ENCODE results near the gene CDYL2. TPM values are rescaled to one million over a fixed set of nuclear protein-coding genes. Genes with fewer than 3 reads are reported as not detected.

Gene CDYL2
- total RNA-seq, 4 donors from 2014 or later: 2.2 to 5.7 (median 3.2) TPM

DNA sequence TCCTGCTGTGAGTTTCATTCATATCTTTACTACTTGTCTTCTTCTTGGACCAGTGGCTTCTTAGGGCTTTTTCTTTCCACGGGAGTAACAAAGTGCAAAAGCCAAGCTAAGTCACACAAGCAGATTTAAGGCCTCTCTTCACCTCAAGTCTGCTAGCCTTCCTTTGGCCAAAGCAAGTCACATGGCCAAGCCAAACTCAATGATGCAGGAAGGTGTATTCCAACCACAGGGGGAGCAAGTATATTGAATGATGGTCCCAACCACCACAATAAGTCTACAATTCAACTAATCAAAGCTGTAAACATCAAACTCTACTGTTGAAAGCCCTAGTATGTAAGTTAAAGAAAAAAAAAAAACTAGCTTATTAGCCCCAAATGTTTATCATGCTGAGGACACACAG, 44.5 kb upstream of the CDYL2 start:
- TF ChIP-seq, protein P1, sequence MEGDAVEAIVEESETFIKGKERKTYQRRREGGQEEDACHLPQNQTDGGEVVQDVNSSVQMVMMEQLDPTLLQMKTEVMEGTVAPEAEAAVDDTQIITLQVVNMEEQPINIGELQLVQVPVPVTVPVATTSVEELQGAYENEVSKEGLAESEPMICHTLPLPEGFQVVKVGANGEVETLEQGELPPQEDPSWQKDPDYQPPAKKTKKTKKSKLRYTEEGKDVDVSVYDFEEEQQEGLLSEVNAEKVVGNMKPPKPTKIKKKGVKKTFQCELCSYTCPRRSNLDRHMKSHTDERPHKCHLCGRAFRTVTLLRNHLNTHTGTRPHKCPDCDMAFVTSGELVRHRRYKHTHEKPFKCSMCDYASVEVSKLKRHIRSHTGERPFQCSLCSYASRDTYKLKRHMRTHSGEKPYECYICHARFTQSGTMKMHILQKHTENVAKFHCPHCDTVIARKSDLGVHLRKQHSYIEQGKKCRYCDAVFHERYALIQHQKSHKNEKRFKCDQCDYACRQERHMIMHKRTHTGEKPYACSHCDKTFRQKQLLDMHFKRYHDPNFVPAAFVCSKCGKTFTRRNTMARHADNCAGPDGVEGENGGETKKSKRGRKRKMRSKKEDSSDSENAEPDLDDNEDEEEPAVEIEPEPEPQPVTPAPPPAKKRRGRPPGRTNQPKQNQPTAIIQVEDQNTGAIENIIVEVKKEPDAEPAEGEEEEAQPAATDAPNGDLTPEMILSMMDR (IDR thresholded peaks at IDR 0.05): no peak
- TF ChIP-seq EP300 (IDR thresholded peaks at IDR 0.05): no peak
- TF ChIP-seq POLR2A (IDR thresholded peaks at IDR 0.05): no peak
- no peak overlapping the region for H3K27ac ChIP-seq
- H3K9me3 ChIP-seq: peaks cover 0 to 20% (median 5%) of the 10 kb centered on the region in 4 donors
- WGBS, 2 donors: 93 to 96% methylated on average over 1 of the region's 1 CpG
- DNase-seq (ENCODE audit: low spot score in 2 of 2): no peak
- H3K4me3 ChIP-seq: no peak overlapping the region
- no peaks in the 10 kb centered on the region for H3K36me3 ChIP-seq
- no peaks in the 10 kb centered on the region for H3K4me1 ChIP-seq
- H3K27me3 ChIP-seq: no peaks in the 10 kb centered on the region

DNA sequence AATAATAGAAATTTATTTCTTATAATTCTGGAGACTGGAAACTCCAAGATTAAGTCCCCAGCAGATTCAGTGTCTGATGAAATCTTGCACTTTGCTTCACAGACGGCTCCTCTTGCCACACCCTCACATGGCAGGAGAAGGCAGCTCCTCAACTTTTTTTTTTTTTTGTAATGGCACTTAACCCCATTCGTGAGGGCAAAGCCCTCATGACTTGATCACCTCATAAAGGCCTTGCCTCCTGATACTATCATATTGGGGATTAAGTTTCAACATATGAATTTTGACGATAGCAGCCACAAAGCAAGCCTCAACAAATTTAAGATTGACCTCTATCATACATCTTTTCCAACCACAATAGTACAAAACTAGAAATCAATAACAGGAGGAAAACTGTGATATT, 42.3 kb upstream of the CDYL2 start:
- H3K4me1 ChIP-seq: no peaks in the 10 kb centered on the region
- TF ChIP-seq, protein P1 (IDR thresholded peaks at IDR 0.05): no peak
- no peak for TF ChIP-seq EP300 (IDR thresholded peaks at IDR 0.05)
- TF ChIP-seq POLR2A (IDR thresholded peaks at IDR 0.05): no peak
- peaks cover 0 to 33% (median 5%) of the 10 kb centered on the region in 4 donors for H3K9me3 ChIP-seq
- WGBS, 2 donors: 56 to 69% methylated on average over 3 of the region's 3 CpGs
- H3K27me3 ChIP-seq: no peaks in the 10 kb centered on the region
- no peak overlapping the region for H3K27ac ChIP-seq
- DNase-seq (ENCODE audit: low spot score in 2 of 2): no peak
- no peak overlapping the region for H3K4me3 ChIP-seq
- no peaks in the 10 kb centered on the region for H3K36me3 ChIP-seq

DNA sequence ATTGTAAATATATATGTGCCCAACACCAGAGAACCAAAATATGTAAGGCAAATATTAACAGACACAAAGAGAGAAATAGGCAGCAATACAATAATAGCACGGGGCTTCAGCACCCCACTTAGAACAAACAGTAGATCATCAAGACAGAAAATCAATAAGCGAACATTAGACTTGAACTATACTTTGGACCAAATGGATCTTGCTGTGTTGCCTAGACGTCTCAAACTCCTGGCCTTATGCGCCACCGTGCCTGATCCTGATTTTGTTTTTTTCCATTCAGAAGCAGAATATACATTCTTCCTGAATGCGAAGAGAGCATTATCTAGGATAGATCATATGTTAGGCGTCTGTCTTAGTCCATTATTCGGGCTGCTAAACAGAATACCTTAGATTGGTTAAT, 41.9 kb upstream of the CDYL2 start:
- no peaks in the 10 kb centered on the region for H3K36me3 ChIP-seq
- H3K9me3 ChIP-seq: peaks cover 0 to 37% (median 5%) of the 10 kb centered on the region in 4 donors
- H3K4me3 ChIP-seq: no peak overlapping the region
- no peaks in the 10 kb centered on the region for H3K27me3 ChIP-seq
- no peaks in the 10 kb centered on the region for H3K4me1 ChIP-seq
- DNase-seq (ENCODE audit: low spot score in 2 of 2): no peak
- no peak overlapping the region for H3K27ac ChIP-seq
- TF ChIP-seq EP300 (IDR thresholded peaks at IDR 0.05) (no peak), POLR2A (IDR thresholded peaks at IDR 0.05) (no peak)
- TF ChIP-seq, protein P1 (IDR thresholded peaks at IDR 0.05): no peak
- 88 to 92% methylated on average over 8 of the region's 8 CpGs for WGBS, 2 donors

DNA sequence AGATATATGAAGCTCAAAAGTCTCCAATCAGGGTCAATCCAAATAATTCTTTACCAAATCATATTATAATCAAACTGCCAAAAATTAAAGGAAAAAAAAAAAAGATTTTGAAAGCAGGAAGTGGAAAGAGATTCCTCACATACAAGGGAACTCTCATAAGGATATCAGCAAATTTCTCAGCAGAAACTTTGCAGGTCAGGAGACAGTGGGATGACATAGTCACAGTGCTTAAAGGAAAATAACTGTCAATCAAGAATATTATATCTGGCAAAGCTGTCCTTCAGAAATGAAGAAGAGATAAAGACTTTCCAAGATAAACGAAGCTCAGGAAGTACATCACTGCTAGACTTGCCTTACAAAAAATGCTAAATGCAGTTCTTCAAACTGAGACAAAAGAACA, 40.0 kb upstream of the CDYL2 start:
- Histone ChIP-seq H3K27ac (no peak overlapping the region), H3K36me3 (no peaks in the 10 kb centered on the region), H3K27me3 (no peaks in the 10 kb centered on the region), H3K4me3 (no peak overlapping the region), H3K9me3 (peaks cover 0 to 47% (median 5%) of the 10 kb centered on the region in 4 donors), H3K4me1 (no peaks in the 10 kb centered on the region)
- 80 to 83% methylated on average over 1 of the region's 1 CpG for WGBS, 2 donors
- TF ChIP-seq, protein P1 (IDR thresholded peaks at IDR 0.05): no peak
- DNase-seq (ENCODE audit: low spot score in 2 of 2): no peak

DNA sequence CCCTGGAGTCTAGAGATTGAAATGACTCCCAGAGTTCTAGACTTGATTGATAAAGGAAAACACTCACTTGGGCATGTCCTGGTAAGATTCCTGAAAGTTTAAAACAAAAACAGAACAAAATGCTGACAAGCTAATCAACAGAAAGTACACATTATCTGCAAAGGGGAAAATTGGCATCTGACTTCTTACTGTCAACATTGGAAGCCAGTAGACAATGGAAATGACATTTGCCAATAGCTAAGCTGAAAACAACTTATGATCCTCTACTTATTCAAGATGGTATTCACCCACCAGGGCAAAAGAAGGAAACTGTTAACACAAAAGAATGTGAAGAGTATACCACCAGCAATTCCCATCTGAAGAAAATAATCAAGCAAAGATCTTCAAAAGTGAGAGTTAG, 36.8 kb upstream of the CDYL2 start:
- no peaks in the 10 kb centered on the region for H3K27me3 ChIP-seq
- no peak overlapping the region for H3K27ac ChIP-seq
- TF ChIP-seq EP300 (IDR thresholded peaks at IDR 0.05): no peak
- TF ChIP-seq POLR2A (IDR thresholded peaks at IDR 0.05): no peak
- TF ChIP-seq, protein P1 (IDR thresholded peaks at IDR 0.05): no peak
- no peaks in the 10 kb centered on the region for H3K36me3 ChIP-seq
- no peak overlapping the region for H3K4me3 ChIP-seq
- peaks cover 0 to 47% (median 5%) of the 10 kb centered on the region in 4 donors for H3K9me3 ChIP-seq
- H3K4me1 ChIP-seq: no peaks in the 10 kb centered on the region
- DNase-seq (ENCODE audit: low spot score in 2 of 2): no peak
